Middle frontal gyrus (tissue), 1 donor: Measurements from ENCODE around the gene MRNIP.
"Not testable (repeated sequence)": the region's sequence is repeated elsewhere in the genome, so short reads cannot be mapped to it uniquely, and the experiment has no call there.

Source experiments
- DNase-seq: peaks from one replicate; pipeline ENCODE4 v3.0.0-alpha.2; 2015; ENCODE audit warnings: low spot score; ENCODE audit errors: extremely low spot score

The MRNIP gene

GRCh38 chr5:179871533-179871932 lies 12.9 kb upstream of the MRNIP start:
- not testable (repeated sequence) for DNase-seq

DNA sequence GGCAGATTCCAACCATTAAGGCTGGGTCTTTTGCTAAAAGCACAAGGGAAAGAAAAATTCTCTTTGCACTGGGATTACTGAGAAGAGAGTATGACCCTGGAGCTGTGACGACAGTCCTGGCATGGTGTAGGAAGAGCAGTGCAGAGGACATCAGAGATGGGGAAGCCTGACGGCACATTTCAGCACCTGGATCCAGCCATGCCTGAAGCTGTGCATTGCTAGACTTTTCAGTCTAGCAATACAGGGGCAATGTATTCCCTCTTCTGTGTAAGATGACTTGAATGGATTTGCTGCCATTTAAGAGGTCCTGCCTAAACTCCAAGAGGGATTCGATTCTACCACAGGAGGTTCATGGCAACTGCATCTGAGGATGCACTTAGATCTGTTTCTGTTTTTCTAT lies 12.3 kb upstream of the MRNIP start:
- no peak for DNase-seq

DNA sequence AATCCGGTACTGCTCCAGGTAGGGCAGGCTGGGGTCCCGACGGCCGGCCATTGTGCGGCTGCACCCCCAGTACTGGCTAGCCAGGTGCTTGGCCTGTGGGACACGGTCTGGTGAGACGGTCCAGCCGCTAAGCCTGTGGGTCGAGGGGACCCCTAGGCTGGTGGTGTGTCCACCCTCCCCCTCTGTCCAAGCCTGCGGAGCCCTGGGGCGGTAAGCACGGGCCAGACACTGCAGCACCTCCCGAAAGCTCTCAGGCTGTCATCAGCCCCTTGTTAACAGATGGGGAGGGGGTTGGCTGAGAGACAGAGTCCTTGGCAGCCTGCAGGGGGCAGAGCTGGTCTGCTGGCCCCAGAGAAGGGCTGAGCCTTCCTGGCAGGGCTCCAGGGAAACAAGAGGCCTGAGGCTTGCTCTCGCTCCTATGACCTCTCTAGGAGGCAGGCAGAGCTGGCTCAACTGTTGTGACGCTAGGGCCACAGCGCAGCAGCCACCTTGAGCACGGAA lies 11.8 kb upstream of the MRNIP start:
- no peak for DNase-seq

DNA sequence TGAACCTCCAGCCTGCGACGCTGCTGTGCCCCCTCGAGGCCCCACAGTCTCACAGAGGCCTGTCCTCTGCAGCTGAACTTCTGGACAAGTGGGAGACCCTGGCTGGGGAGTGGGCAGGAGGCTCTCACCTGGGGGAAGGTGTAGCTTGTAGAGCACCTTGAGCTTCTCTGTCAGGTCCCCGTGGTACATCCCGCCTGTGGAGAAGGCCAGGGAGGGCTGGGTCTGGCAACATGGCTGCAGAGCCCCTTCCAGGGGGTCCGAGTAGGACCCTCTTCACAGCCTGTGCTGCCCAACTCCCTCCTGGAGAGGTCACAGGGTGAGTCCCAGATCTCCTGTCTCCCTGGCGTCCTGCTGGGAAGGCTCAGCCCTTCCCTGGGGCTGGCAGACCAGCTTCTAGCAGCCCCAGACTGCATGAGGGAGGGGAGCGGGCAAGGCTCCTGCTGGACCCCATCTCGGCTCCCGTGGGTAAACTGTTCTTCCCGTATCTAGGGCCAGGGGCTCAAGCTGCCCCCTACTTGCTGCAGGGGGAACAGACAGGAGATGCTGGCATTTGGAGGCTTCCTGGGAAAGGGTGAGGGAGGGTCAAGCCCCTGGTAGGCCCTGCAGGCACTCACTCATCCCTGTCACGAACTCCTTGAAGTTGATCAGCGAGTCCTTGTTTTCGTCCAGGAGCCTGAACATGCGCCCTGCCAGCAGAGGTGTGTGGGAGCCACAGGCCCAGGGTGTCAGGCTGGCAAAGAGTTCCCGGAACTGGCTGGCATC lies 11.2 kb upstream of the MRNIP start:
- no peak for DNase-seq

DNA sequence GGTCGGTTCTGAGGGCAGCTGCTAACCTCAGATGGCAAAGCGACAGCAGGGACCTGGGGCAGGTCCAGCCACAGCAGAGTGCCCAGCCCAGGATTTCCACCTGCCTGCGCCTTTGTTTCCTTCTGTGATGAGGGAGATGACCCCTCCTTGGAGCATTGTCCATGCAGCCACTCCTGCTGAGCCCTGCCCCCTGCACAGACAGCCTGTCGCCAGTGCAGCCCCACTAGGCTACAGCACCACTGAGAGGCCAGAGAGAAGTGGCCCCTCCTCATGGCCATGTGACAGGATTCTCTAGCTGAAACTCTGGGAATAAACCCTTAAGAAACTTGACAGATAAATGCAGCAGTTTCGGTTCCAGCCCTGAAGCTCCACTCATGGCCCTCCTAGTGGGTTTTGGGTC lies 10.5 kb upstream of the MRNIP start:
- no peak for DNase-seq

DNA sequence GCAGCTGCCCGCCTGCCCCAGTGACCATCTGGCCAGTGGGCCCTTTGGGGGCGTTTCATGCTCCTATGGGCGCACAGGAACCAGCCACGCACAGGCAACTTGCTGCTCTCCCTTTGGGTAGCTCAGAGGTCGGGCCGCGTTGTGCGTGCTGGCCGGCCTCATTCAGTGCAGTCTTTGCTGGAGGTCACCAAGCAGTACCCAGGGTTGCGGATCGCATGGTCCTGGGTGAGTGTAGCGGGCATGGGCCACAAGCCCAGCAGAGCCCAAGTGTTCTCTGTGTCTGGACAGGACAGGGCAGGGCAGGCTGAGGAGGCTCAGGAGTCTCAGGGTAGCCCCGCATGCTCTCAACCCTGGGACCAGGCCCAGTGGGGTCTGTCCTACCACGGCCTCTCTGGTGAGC lies 9.9 kb upstream of the MRNIP start:
- DNase-seq, result no peak

- no peak for DNase-seq
Observed at GRCh38 chr5:179867476-179867875, 8.9 kb upstream of the MRNIP start.

- no peak for DNase-seq
Observed at GRCh38 chr5:179867079-179867465, 8.5 kb upstream of the MRNIP start.

DNA sequence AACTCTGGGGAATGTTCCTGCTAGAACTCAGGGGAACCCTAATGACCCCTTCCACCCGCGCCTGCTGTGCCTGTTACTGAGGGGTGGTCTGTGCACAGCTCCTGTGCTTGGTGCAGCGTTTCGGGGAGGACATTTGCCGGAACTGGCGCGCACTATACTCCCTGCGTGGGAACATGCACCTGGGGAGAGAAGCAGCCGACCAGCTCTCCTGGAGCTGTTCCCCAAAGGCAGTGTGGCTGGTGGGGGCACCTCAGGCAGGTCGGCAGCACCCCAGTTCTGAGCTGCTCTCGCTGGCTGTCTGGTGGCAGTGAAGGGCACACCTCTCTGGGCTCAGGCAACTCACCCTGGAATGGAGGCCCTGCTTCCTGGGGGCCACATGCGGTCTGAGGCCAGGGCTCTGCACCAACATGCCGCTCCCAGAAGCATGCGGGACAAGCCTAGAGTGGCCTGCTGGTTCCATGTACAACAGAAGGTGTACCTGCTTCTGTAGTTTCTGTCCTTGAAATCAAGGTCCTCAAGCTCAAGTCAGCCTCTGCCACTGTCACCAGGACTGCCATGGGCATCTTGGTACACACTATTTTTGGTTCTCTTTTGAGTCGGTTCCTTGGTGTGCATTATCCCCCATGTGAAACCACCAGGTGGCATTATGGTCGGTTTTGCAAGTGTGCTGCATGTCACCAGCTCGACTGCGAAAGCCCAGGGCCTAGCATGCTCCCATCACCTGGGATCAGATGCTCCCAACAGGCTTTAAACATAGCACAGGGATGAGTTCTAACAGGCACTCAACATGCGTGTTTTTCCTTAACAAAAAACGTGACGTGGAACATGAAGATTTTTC lies 7.8 kb upstream of the MRNIP start:
- DNase-seq, result peak; percentile 9

- no peak for DNase-seq
Observed at GRCh38 chr5:179865491-179866240, 7.0 kb upstream of the MRNIP start.

- DNase-seq, result no peak
Observed at GRCh38 chr5:179864686-179865085, 6.1 kb upstream of the MRNIP start.

- no peak for DNase-seq
Observed at GRCh38 chr5:179863449-179864085, 5.0 kb upstream of the MRNIP start.

DNA sequence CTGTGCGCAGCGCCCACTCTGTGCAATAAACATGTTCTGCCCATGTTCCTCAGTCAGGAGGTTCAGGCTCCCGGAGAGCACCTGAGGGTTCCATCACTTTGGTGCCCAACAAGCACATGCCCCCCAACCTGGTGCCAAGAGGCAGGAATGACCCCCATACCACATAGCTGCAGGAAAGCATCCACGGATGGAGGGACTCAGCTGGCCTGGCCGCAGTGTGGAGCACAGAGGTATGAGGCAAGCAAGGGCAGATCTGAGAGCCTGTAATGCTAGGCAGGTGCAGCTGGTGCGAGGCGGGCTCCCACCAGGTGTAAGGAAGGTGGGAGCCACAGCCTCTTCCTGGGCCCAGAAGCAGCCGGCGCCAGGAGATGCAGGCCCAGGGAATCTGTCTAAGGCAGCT lies 4.3 kb upstream of the MRNIP start:
- DNase-seq, result no peak

- no peak for DNase-seq
Observed at GRCh38 chr5:179862296-179862695, 3.7 kb upstream of the MRNIP start.

DNA sequence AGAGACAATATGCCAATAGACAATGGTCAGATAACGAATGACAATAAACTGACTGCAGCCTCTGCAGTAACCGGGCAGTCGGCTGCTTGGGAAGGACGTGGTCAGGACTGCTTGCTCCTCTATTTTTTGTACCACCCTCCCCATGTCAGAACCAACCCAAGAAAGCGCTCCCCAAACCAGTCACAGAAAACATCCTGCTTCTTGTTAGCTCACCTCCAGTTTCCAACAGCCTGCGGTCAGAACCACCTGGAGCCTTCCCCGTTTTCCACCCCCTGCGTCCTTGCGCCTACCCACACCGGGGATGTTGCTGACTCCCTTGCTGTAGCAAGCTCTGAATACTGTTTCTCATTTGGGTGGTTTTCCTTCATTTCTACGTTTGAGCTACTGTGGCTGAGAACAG lies 1.7 kb upstream of the MRNIP start:
- no peak for DNase-seq

DNA sequence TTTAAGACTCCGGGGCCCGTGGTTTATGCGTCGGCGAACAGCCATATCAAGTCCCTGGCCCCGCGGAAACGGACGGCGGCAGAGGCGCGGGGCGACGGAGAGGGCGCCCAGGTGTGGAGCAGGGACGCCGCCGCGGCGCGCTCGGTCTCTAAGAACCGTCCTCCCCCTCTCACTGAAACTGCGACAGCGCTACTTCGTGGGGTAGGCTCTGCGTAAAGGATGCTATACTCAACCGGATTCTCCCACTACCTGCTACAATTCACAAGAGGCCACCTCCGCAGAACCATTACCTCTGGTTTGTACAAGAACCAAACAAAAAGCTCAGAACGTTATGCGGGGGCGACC lies 404 bp downstream of the MRNIP start:
- DNase-seq, result peak; percentile 12

- DNase-seq, result no peak
Observed at GRCh38 chr5:179854356-179854755, 4.3 kb downstream of the MRNIP start.

- no peak for DNase-seq
Observed at GRCh38 chr5:179852993-179853547, 5.5 kb downstream of the MRNIP start.

GRCh38 chr5:179841621-179842020 lies 17.0 kb downstream of the MRNIP start:
- DNase-seq, result no peak

DNA sequence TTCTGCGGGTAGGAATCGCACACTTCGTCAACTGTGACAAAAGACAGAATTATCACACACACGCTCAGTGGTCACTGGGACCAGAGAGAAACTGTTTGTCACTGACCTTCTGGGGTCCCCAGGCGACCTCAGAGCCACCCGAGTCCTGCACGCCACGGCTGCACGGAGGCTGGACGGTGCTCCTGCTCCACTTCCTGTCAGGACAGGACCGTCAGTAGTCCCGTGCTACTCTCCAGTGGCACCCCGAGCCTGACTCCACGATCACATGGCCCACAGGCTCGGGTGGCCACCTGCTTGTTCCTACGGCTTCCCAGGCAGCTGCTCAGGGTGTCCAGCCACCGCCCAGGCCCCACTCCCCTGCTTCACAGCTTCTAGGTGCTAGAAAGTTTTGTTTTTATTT lies 17.9 kb downstream of the MRNIP start:
- no peak for DNase-seq

GRCh38 chr5:179840321-179840720 lies 18.3 kb downstream of the MRNIP start:
- no peak for DNase-seq
